Left hindlimb (tissue), 1 donor: Measurements from ENCODE around the gene BOLL.
A peak's percentile ranks its signal among the peaks of the same experiment; 100 is the strongest.
"Not testable (repeated sequence)": the region's sequence is repeated elsewhere in the genome, so short reads cannot be mapped to it uniquely, and the experiment has no call there.

Source experiments
- DNase-seq: peaks from one replicate; pipeline ENCODE4 v3.0.0-alpha.2; 2018

Gene BOLL

GRCh38 chr2:197705912-197706838 lies 78.9 kb downstream of the BOLL start:
- no peak for DNase-seq

- peak; percentile 96 for DNase-seq
Observed at GRCh38 chr2:197705121-197705911, 79.8 kb downstream of the BOLL start, which contains the start of gene MARS2. Gene MARS2, plus strand, starts transcription at chr2:197705369. Its CDS starts 37 bp downstream, at chr2:197705406.

- no peak for DNase-seq
Observed at GRCh38 chr2:197704434-197705120, 80.5 kb downstream of the BOLL start.

GRCh38 chr2:197700960-197701359 lies 84.2 kb downstream of the BOLL start:
- DNase-seq, result no peak

- not testable (repeated sequence) for DNase-seq
Observed at GRCh38 chr2:197699724-197700123, 85.4 kb downstream of the BOLL start.

GRCh38 chr2:197696571-197696970 lies 88.5 kb downstream of the BOLL start:
- not testable (repeated sequence) for DNase-seq

GRCh38 chr2:197695971-197696370 lies 89.1 kb downstream of the BOLL start:
- not testable (repeated sequence) for DNase-seq

GRCh38 chr2:197695206-197695605 lies 89.9 kb downstream of the BOLL start:
- DNase-seq, result not testable (repeated sequence)

- DNase-seq, result no peak
Observed at GRCh38 chr2:197677483-197677882, 107.6 kb downstream of the BOLL start.

- no peak for DNase-seq
Observed at GRCh38 chr2:197677056-197677455, 108.1 kb downstream of the BOLL start.
